HL-60/S4 treated with phorbol 12-myristate 13-acetate at 8.2 ng/mL for 4 days and 3 days (cell line): Measurements from ENCODE around the gene SLC25A26.
"Not testable (repeated sequence)": the region's sequence is repeated elsewhere in the genome, so short reads cannot be mapped to it uniquely, and the experiment has no call there.

Experiments
- in situ Hi-C: fragments of 300-500 bp; cut with MboI; formaldehyde crosslinking; loops from 2 replicates; pipeline ENCODE4 v1.15.0; 2022; ENCODE audit warnings: low sequenced_read_pairs

SLC25A26 gene

GRCh38 chr3:66405701-66406091, 184.9 kb downstream of the SLC25A26 start:
- in situ Hi-C loops = no loop called here

DNA sequence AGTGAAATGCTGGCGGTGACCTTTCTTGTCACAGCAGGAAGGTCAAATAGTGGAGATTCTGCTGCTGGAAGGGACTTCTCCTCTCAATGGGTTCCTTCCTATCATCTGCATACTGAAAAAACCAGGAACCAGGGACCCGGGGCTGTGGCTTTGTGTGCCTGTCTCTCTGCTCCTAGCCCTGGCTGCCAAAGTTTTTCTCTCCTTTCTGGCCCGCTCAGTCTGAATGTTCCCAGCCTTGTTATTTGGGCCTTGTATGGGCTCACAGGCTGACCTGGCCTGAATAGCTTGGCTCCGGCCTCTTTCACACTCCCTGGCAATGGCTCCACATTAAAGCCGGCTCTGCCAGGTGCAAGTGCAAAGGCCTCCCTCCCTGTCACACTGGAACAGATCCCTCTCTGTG, 185.4 kb downstream of the SLC25A26 start:
- in situ Hi-C loops = no loop called here

- in situ Hi-C loops = no loop called here
These were observed 186.2 kb downstream of the SLC25A26 start for GRCh38 chr3:66406831-66407610.

GRCh38 chr3:66407611-66408218, 186.9 kb downstream of the SLC25A26 start:
- in situ Hi-C loops = no loop called here

- in situ Hi-C loops = no loop called here
These were observed 189.3 kb downstream of the SLC25A26 start for GRCh38 chr3:66409771-66410754.

DNA sequence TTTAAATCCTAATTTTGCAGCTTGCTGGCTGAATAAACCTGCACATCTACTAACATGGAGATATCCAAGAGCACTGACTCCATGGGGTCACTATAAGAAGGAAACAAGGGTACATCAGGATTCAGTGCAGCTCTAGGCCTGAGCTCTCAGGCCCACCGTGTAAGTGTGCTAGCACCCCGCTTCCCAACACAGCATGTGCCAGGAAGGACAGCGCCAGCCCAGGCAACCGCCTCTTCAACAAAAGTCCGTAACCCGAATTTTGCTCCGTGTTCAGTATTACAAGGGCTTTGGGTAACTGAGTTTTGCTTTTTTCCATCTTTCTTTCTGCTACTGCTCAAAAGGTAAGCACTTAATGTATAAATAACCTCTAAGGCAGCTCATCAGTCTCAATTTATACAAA, 190.2 kb downstream of the SLC25A26 start:
- in situ Hi-C loops = no loop called here

DNA sequence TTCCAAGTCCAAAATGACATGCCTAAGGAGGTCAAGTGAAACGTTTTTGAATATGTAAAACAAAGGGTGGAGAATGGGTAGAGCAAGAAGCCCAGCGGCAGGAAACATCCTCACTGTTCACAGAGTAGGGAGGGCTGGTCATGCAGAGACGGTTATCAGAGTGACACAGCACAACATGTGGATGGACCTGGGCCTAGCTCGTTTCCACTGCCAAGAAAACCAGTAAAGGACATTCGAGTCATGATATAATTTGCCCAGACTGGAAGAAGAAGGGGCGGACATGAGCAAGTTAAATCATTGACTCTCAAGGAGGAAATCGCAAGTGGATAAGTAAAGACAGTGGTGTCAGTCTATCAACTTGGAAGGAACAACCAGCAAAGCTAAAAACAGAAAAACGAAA, 190.7 kb downstream of the SLC25A26 start:
- in situ Hi-C loops = no loop called here

DNA sequence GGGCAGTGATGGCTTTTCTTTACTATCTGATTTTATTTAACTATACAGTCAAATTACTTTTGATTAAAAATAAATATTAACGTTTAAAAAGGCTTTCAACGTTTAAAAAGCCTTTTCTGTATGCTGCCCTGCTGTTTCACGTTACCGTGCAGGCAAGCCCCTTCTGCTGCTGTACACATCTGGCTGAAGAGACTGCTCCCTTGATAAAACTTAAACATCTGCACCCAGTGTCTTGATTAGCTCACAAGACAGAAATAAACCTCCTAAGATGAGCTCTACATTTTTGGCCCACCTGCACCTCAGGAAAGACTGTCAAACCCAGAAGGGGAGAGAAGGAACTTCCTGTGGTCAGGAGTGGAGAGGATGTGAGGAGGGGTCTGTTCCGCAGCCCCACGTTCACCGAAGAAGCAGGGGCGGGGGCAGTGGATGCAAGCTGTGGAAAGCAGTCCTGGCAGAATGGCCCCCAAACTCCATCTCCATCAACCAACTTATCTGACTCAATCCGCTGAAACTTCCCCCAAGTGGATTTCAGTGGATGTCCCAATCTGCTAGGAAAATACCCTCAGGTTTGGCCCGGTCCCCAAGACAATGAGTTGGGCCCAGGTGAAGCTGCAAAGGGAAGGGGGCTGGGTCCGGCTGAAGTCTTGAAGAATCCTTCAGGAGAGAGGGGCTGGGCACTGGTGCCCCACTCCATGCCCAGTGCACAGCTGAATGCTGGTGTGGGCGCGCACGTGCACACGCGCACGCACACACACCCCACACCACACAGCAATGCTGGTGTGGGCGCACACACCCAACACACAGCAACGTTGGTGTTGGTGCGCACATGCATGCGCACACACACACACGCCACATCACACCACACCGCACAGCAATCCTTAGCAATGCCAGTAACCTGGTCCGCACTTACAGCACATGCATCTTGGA, 191.4 kb downstream of the SLC25A26 start:
- in situ Hi-C loops = no loop called here

GRCh38 chr3:66413151-66413751, 192.4 kb downstream of the SLC25A26 start:
- in situ Hi-C loops = no loop called here

DNA sequence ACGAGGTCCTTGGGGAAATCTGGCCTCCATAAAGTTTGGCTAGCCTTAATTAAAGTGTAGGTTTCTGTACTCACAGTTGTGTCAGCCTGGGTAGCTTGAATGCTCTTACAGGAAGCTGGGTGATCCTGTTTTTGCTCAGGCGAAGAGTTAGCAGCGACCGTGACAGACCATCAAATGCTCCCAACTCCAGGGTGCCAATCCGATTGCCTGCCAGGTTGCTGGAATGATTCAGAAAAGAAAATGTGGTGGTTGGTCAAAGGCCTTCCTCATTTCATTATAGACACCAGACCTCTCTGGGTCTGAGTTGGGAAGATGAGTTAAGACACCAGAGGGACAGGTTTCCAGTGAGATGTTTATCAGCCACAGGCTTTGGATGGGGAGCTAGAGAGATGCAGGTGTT, 194.0 kb downstream of the SLC25A26 start:
- in situ Hi-C loops = no loop called here

DNA sequence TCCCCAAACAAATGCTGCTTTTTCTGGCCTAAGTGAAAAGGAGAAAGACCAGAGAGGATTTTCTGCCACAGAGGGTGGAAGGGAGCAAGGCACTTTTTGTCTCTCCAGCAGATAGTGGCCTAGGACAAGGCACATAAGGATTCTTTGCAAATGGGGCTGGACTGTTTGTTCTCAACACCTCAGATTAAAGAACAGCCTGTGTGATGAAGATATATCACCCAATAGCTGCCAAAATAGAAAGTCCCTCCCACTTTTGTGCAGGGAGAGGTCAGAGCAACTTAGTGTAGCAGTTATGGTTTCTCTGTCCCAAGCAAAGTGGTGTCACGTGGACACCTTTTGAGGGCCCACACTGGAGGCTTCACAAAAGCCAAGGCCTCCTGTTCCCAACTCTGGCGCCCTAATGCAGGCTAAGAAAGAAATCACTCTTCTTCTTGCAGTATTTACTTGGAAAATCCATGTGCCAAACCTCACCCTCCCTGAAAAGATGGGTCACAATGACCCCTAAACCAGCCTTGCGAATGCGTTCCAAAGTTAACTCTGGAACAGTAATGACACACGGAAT, 195.1 kb downstream of the SLC25A26 start:
- in situ Hi-C loops = no loop called here

DNA sequence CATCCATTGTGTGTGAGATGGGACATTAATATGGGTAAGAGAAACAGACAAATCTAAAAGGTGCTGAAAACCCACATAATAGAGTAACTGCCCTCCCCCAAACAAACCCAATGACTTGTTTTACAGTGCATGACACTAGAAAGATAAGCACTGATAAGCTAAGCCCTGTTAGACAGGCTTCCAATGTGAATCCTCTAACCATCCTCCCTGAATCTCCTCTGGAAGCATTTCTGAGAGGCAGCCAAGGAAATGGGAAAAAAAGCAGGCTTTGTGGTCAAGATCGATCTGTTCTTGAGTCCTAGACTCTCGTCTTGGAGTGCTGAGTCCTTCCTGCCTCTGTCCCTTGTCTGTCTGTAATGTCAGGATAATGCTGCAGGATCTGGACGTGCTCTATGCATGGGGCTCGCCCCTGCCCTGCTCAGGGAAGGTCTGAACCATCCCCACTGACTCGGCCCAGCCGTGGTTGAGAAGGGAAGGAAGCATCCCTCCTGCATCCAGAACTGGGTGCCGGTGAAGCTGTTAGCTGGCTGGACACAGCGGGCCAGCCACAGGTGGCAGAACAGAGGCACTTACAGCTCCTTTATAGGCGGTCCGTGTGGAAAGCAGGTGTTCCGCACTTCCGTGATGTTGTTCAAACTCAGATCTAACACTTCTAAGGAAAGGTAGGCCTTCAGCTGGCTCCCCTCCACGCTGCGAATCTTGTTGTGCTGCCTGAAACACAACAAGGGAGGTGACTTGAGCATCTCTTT, 195.9 kb downstream of the SLC25A26 start:
- in situ Hi-C loops = no loop called here

DNA sequence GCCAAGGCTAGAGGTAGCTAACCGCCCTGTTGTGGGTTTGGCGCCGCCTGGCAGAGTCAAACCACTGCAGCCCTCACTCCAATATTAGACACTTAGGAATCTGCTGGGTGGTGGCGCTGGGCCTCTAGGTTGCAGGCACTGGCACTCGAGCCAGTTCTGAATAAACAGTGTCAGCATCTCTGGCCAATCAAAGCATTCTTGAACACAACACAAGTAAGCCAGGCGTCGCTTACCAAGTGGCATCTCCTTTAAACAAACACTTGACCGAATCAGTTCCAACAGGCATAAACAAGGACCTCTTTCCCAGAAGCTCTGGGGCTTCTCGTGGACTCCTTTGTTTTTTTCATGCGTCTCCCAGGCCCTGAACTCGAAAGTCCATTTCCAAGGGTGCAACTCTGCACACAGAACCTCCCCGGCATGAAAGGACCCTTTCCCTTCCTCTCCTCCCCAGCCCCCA, 197.7 kb downstream of the SLC25A26 start:
- in situ Hi-C loops = no loop called here

GRCh38 chr3:66419036-66419435, 198.2 kb downstream of the SLC25A26 start:
- in situ Hi-C loops = no loop called here

- in situ Hi-C loops = not testable (repeated sequence)
These were observed 200.3 kb downstream of the SLC25A26 start for GRCh38 chr3:66421144-66421543.

- in situ Hi-C loops = not testable (repeated sequence)
These were observed 201.1 kb downstream of the SLC25A26 start for GRCh38 chr3:66421893-66422292.

DNA sequence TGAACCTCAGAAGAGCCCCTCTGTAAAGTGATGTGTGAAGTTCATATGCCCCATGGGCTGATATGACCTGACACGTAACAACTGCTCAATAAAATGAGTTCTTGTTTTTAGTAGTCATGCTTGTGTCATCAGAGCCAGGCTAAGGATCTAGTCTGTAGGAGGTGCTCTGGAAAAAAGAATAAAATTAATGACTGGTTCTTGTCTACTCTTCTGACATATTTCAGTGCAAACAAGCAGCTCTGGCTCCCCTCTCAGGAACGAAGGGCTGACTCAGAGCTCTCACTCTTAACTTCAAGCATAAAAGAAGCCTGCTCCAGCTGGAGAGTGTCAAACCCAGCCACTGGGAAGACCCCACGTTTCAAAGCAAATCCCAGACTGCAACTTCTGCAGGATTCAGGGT, 203.0 kb downstream of the SLC25A26 start:
- in situ Hi-C loops = no loop called here

- in situ Hi-C loops = no loop called here
These were observed 204.2 kb downstream of the SLC25A26 start for GRCh38 chr3:66425032-66425431.

GRCh38 chr3:66425576-66426114, 204.8 kb downstream of the SLC25A26 start:
- in situ Hi-C loops = no loop called here
